ENCODE results near the gene UQCRHL. TPM values are rescaled to one million over a fixed set of nuclear protein-coding genes. Genes with fewer than 3 reads are reported as not detected.

Gene UQCRHL
- total and polyA plus RNA-seq, 2 of the 8 experiments (the other 6 are each of a cell fraction or from before 2014, with no cell fraction given) = 3.7 to 3.9 TPM

GRCh38 chr1:15796086-15796462, 11.4 kb downstream of the UQCRHL start:
- H2AFZ ChIP-seq (ENCODE audit: low read length) = no peak overlapping the region
- no peak overlapping the region for H4K5ac ChIP-seq (ENCODE audit: insufficient read length, low read depth, low read length)
- H3K23ac ChIP-seq (ENCODE audit: insufficient read length) = no peak overlapping the region
- H2BK5ac ChIP-seq (ENCODE audit: low read depth, low read length) = no peak overlapping the region
- H3K9ac ChIP-seq (replicated peaks in 1 of 4; ENCODE audit: extremely low read depth in 1 of 4, low read depth in 3 of 4, low read length in 3 of 4) = no peak overlapping the region
- H2BK20ac ChIP-seq (ENCODE audit: low read length) = no peak overlapping the region
- no peak overlapping the region for H2BK12ac ChIP-seq (ENCODE audit: low read depth, low read length)
- CTCF ChIA-PET (ENCODE audit: partially characterized antibody) = interaction anchor here (0.6 to 2.7 kb wide), 11 partner anchors 9 to 199 kb away, joined by 3 to 15 read pairs (median 5); partner anchors contain the start of genes SPEN and UQCRHL
- no peak overlapping the region for H2AK5ac ChIP-seq (ENCODE audit: low read depth, low read length)
- H3K56ac ChIP-seq (replicated peaks; ENCODE audit: insufficient read length, low read depth, low read length) = no peak overlapping the region
- no peak overlapping the region for H3K4me2 ChIP-seq (ENCODE audit: insufficient read depth in 1 of 2, low read depth in 2 of 2, low read length in 2 of 2)
- no peaks in the 10 kb centered on the region for H3K36me3 ChIP-seq (ENCODE audit: control insufficient read depth in 2 of 4, insufficient read depth in 4 of 4, low read length in 3 of 4)
- H3K27me3 ChIP-seq (replicated peaks in 1 of 4; ENCODE audit: control insufficient read depth in 3 of 4, extremely low read depth in 1 of 4, insufficient read depth in 3 of 4, low read length in 3 of 4) = no peaks in the 10 kb centered on the region
- no peaks in the 10 kb centered on the region for H3K79me2 ChIP-seq (ENCODE audit: control insufficient read depth in 1 of 2, insufficient read depth in 2 of 2, low read length in 2 of 2)
- no peaks in the 10 kb centered on the region for H3K9me3 ChIP-seq (ENCODE audit: insufficient read depth in 2 of 2, low read depth in 1 of 2, low read length in 1 of 2)
- no peak overlapping the region for H3K27ac ChIP-seq (ENCODE audit: low read depth, low read length)
- no peak overlapping the region for H3K4ac ChIP-seq (replicated peaks; ENCODE audit: insufficient read length, low read depth, low read length)
- no peak overlapping the region for H2BK120ac ChIP-seq (replicated peaks; ENCODE audit: low read depth, low read length)
- no peak overlapping the region for H2BK15ac ChIP-seq (ENCODE audit: low read length)
- no peak overlapping the region for H4K91ac ChIP-seq (replicated peaks; ENCODE audit: insufficient read length, low read length)
- no peak overlapping the region for H4K8ac ChIP-seq (ENCODE audit: extremely low read depth, insufficient read depth, low read length)
- H3K4me3 ChIP-seq (ENCODE audit: extremely low read depth in 1 of 4, insufficient read depth in 2 of 4, low read depth in 3 of 4, low read length in 4 of 4) = no peak overlapping the region
- POLR2A ChIA-PET (ENCODE audit: partially characterized antibody) = interaction anchor here (0.6 to 1.9 kb wide), 5 partner anchors 12 to 160 kb away, joined by 3 to 9 read pairs (median 4); no protein-coding TSS in a partner anchor
- H3K4me1 ChIP-seq (replicated peaks in 1 of 4; ENCODE audit: control insufficient read depth in 3 of 4, insufficient read depth in 4 of 4, low read length in 3 of 4) = peaks cover 0 to 18% (median 12%) of the 10 kb centered on the region in 4 experiments; a peak in 6 of 7 replicates
- no peaks in the 10 kb centered on the region for H3K79me1 ChIP-seq (ENCODE audit: low read depth, low read length)
- no peak overlapping the region for H3K18ac ChIP-seq (ENCODE audit: extremely low read depth, low read length)
- H3K23me2 ChIP-seq (ENCODE audit: low read depth, low read length) = no peaks in the 10 kb centered on the region
- DNase-seq (ENCODE audit: low read depth in 1 of 2, low spot score in 2 of 2) (no peak), FAIRE-seq (no peak)
- no peak overlapping the region for H3K14ac ChIP-seq (ENCODE audit: insufficient read length)
- 100% methylated on average over 2 of the region's 2 CpGs; no CpG with 5 or more reads in 1 of the 2 experiments for WGBS, 2 experiments (ENCODE audit: extremely low coverage in 1 of 2, insufficient coverage in 1 of 2, insufficient read length in 1 of 2, insufficient replicate concordance in 2 of 2, low coverage in 1 of 2, low lambda C conversion rate in 2 of 2, missing lambda C conversion rate in 1 of 2)
- peaks cover 0 to under 1% of the 10 kb centered on the region in 2 experiments for H4K20me1 ChIP-seq (replicated peaks in 1 of 2; ENCODE audit: control insufficient read depth in 1 of 2, insufficient read depth in 2 of 2, low read length in 2 of 2)
- TF ChIP-seq KDM1A (IDR thresholded peaks at IDR 0.05; ENCODE audit: borderline replicate concordance, low read length) (no peak), TEAD4 (IDR thresholded peaks at IDR 0.05; ENCODE audit: low read depth, low read length) (no peak), CEBPB (IDR thresholded peaks at IDR 0.05; ENCODE audit: low read depth, low read length) (no peak), GTF2F1 (IDR thresholded peaks at IDR 0.05; ENCODE audit: borderline replicate concordance, low read depth, low read length) (no peak), CTBP2 (IDR thresholded peaks at IDR 0.05; ENCODE audit: borderline replicate concordance, insufficient read depth, insufficient read length, low read length) (no peak), POLR2AphosphoS5 (IDR thresholded peaks at IDR 0.05; ENCODE audit: low read depth, low read length) (no peak), BRCA1 (IDR thresholded peaks at IDR 0.05; ENCODE audit: low read depth, low read length) (no peak), RNF2 (IDR thresholded peaks at IDR 0.05; ENCODE audit: borderline replicate concordance, low read depth, low read length, missing control alignments, poor library complexity, severe bottlenecking) (no peak), RFX5 (IDR thresholded peaks at IDR 0.05; ENCODE audit: borderline replicate concordance, low read depth, low read length) (no peak), RXRA (IDR thresholded peaks at IDR 0.05; ENCODE audit: insufficient read depth, low read depth, low read length) (no peak), CHD1 (IDR thresholded peaks at IDR 0.05; ENCODE audit: low read depth, low read length) (no peak), TBP (IDR thresholded peaks at IDR 0.05; ENCODE audit: low read depth, low read length) (no peak), KDM5A (IDR thresholded peaks at IDR 0.05; ENCODE audit: low read length) (no peak), SP2 (IDR thresholded peaks at IDR 0.05; ENCODE audit: low read length) (no peak), TCF12 (IDR thresholded peaks at IDR 0.05; ENCODE audit: low read depth, low read length) (no peak)

Measured in H1 (cell line).